Measurements from ENCODE around the gene HHAT. TPM values are rescaled to one million over a fixed set of nuclear protein-coding genes. Genes with fewer than 3 reads are reported as not detected.

The HHAT gene
- total RNA-seq, 4 donors from 2014 or later = 4.8 to 5.9 (median 5.3) TPM

GRCh38 chr1:210340841-210341240, 12.1 kb downstream of the HHAT start:
- Histone ChIP-seq H3K27me3 (no peaks in the 10 kb centered on the region), H3K36me3 (no peaks in the 10 kb centered on the region), H3K9me3 (no peaks in the 10 kb centered on the region), H3K4me3 (no peak overlapping the region), H3K4me1 (peaks cover 0 to 23% (median 11%) of the 10 kb centered on the region in 4 donors), H3K27ac (no peak overlapping the region)
- TF ChIP-seq CTCF (IDR thresholded peaks at IDR 0.05) (no peak), EP300 (IDR thresholded peaks at IDR 0.05) (no peak), POLR2A (IDR thresholded peaks at IDR 0.05) (no peak)
- DNase-seq (ENCODE audit: low spot score in 2 of 2) = no peak
- 98 to 99% methylated on average over 2 of the region's 2 CpGs for WGBS, 2 donors

GRCh38 chr1:210342986-210343780, 14.5 kb downstream of the HHAT start:
- H3K27me3 ChIP-seq = no peaks in the 10 kb centered on the region
- DNase-seq (ENCODE audit: low spot score in 2 of 2) = no peak
- H3K36me3 ChIP-seq = no peaks in the 10 kb centered on the region
- peaks cover 0 to 23% (median 11%) of the 10 kb centered on the region in 4 donors for H3K4me1 ChIP-seq
- H3K9me3 ChIP-seq = no peaks in the 10 kb centered on the region
- peak overlapping the region; percentile 8 to 42 (median 32) for H3K4me3 ChIP-seq
- no peak for TF ChIP-seq POLR2A (IDR thresholded peaks at IDR 0.05)
- no peak for TF ChIP-seq CTCF (IDR thresholded peaks at IDR 0.05)
- no peak for TF ChIP-seq EP300 (IDR thresholded peaks at IDR 0.05)
- WGBS, 2 donors = 19 to 29% methylated on average over 14 of the region's 14 CpGs
- peak overlapping the region in 3 of 4 donors; percentile 31 to 51 (median 45) for H3K27ac ChIP-seq

GRCh38 chr1:210344706-210345105, 16.0 kb downstream of the HHAT start:
- Histone ChIP-seq H3K27ac (no peak overlapping the region), H3K9me3 (no peaks in the 10 kb centered on the region), H3K27me3 (no peaks in the 10 kb centered on the region), H3K4me1 (peaks cover 0 to 23% (median 11%) of the 10 kb centered on the region in 4 donors), H3K4me3 (no peak overlapping the region), H3K36me3 (peaks cover 0 to 10% (median 0%) of the 10 kb centered on the region in 3 donors)
- 75 to 83% methylated on average over 8 to 9 of the region's 9 CpGs for WGBS, 2 donors
- no peak for TF ChIP-seq CTCF (IDR thresholded peaks at IDR 0.05)
- TF ChIP-seq POLR2A (IDR thresholded peaks at IDR 0.05) = no peak
- no peak for TF ChIP-seq EP300 (IDR thresholded peaks at IDR 0.05)
- no peak for DNase-seq (ENCODE audit: low spot score in 2 of 2)

- no peak overlapping the region for H3K27ac ChIP-seq
Observed at GRCh38 chr1:210347112-210347511, 18.4 kb downstream of the HHAT start.

More at GRCh38 chr1:210347112-210347511, 18.4 kb downstream of the HHAT start:
- TF ChIP-seq EP300 (IDR thresholded peaks at IDR 0.05) (no peak), POLR2A (IDR thresholded peaks at IDR 0.05) (no peak), CTCF (IDR thresholded peaks at IDR 0.05) (no peak)
- no peak for DNase-seq (ENCODE audit: low spot score in 2 of 2)
- no peaks in the 10 kb centered on the region for H3K27me3 ChIP-seq
- 75 to 90% methylated on average over 1 of the region's 1 CpG for WGBS, 2 donors
- H3K4me1 ChIP-seq = peaks cover 0 to 14% (median 9%) of the 10 kb centered on the region in 4 donors
- H3K9me3 ChIP-seq = no peaks in the 10 kb centered on the region
- H3K4me3 ChIP-seq = no peak overlapping the region
- H3K36me3 ChIP-seq = peaks cover 0 to 32% (median 0%) of the 10 kb centered on the region in 3 donors
